Measurements from ENCODE around the gene PRKCI. TPM values are rescaled to one million over a fixed set of nuclear protein-coding genes. Genes with fewer than 3 reads are reported as not detected.

The PRKCI gene
- total and polyA plus RNA-seq, 9 of the 15 experiments (the other 6 are each of a cell fraction or from before 2014, with no cell fraction given) = 10.5 to 43.2 (median 31.4) TPM

DNA sequence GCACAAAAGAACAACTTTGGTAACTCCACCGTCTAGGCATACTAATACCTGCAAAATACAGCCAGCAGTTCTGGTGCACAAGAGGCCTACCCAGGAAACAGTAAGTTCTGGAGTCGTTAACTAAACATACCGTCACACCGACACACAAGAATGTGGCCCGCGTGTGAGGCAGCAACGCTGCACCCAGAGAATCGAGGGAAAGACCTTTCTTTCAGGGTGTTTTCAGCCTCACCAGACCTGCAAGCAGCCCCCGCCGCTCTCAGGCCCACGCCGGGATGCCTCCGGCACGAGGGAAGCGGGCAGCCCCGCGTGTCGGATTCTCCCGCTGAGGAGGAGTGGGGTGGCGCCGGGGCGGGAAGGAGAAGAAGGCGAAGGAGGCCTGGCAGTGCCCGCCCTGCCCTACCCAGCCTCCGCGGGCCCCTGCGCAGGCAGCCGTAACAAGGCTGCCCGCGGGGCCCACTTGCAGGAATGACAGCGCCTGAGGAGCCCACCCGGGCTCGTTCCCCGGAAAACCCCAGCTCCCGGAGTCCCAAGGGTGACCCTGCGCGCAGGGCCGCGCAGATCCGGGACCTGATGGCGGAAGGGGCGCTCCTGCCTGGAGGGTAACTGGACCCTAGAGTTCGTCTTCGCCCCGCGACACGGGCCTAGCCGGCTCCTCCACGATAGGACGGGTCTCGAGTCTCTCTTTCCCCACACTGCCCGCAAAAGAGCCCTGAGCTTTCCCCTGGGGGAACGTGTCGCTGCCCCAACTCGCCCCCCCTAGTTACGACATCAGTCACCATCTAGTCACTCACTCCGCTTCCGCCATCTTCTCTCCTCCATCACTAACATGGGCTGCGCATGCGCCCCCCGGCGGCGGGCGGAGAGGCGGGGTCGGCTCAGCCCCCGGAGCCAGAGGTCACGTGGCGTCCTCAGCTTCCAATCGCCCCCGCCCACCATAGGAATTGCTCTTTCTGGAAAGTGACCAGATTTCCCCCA lies 41.0 kb upstream of the PRKCI start, which contains the start of gene PHC3 (continued):
- TF ChIP-seq, protein P1, sequence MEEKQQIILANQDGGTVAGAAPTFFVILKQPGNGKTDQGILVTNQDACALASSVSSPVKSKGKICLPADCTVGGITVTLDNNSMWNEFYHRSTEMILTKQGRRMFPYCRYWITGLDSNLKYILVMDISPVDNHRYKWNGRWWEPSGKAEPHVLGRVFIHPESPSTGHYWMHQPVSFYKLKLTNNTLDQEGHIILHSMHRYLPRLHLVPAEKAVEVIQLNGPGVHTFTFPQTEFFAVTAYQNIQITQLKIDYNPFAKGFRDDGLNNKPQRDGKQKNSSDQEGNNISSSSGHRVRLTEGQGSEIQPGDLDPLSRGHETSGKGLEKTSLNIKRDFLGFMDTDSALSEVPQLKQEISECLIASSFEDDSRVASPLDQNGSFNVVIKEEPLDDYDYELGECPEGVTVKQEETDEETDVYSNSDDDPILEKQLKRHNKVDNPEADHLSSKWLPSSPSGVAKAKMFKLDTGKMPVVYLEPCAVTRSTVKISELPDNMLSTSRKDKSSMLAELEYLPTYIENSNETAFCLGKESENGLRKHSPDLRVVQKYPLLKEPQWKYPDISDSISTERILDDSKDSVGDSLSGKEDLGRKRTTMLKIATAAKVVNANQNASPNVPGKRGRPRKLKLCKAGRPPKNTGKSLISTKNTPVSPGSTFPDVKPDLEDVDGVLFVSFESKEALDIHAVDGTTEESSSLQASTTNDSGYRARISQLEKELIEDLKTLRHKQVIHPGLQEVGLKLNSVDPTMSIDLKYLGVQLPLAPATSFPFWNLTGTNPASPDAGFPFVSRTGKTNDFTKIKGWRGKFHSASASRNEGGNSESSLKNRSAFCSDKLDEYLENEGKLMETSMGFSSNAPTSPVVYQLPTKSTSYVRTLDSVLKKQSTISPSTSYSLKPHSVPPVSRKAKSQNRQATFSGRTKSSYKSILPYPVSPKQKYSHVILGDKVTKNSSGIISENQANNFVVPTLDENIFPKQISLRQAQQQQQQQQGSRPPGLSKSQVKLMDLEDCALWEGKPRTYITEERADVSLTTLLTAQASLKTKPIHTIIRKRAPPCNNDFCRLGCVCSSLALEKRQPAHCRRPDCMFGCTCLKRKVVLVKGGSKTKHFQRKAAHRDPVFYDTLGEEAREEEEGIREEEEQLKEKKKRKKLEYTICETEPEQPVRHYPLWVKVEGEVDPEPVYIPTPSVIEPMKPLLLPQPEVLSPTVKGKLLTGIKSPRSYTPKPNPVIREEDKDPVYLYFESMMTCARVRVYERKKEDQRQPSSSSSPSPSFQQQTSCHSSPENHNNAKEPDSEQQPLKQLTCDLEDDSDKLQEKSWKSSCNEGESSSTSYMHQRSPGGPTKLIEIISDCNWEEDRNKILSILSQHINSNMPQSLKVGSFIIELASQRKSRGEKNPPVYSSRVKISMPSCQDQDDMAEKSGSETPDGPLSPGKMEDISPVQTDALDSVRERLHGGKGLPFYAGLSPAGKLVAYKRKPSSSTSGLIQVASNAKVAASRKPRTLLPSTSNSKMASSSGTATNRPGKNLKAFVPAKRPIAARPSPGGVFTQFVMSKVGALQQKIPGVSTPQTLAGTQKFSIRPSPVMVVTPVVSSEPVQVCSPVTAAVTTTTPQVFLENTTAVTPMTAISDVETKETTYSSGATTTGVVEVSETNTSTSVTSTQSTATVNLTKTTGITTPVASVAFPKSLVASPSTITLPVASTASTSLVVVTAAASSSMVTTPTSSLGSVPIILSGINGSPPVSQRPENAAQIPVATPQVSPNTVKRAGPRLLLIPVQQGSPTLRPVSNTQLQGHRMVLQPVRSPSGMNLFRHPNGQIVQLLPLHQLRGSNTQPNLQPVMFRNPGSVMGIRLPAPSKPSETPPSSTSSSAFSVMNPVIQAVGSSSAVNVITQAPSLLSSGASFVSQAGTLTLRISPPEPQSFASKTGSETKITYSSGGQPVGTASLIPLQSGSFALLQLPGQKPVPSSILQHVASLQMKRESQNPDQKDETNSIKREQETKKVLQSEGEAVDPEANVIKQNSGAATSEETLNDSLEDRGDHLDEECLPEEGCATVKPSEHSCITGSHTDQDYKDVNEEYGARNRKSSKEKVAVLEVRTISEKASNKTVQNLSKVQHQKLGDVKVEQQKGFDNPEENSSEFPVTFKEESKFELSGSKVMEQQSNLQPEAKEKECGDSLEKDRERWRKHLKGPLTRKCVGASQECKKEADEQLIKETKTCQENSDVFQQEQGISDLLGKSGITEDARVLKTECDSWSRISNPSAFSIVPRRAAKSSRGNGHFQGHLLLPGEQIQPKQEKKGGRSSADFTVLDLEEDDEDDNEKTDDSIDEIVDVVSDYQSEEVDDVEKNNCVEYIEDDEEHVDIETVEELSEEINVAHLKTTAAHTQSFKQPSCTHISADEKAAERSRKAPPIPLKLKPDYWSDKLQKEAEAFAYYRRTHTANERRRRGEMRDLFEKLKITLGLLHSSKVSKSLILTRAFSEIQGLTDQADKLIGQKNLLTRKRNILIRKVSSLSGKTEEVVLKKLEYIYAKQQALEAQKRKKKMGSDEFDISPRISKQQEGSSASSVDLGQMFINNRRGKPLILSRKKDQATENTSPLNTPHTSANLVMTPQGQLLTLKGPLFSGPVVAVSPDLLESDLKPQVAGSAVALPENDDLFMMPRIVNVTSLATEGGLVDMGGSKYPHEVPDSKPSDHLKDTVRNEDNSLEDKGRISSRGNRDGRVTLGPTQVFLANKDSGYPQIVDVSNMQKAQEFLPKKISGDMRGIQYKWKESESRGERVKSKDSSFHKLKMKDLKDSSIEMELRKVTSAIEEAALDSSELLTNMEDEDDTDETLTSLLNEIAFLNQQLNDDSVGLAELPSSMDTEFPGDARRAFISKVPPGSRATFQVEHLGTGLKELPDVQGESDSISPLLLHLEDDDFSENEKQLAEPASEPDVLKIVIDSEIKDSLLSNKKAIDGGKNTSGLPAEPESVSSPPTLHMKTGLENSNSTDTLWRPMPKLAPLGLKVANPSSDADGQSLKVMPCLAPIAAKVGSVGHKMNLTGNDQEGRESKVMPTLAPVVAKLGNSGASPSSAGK (IDR thresholded peaks at IDR 0.05) = peak; percentile 87
- TF ChIP-seq SRSF3 (IDR thresholded peaks at IDR 0.05; ENCODE audit: insufficient read depth, low read length) = 0 out of 2 replicates have a peak, but pooled peaks have one; percentile 42
- TF ChIP-seq ZBTB9 (CRISPR knock-in tag; IDR thresholded peaks at IDR 0.05) = 0 out of 2 replicates have a peak, but pooled peaks have one; percentile 53
- peak; percentile 89 for TF ChIP-seq ZFX (CRISPR knock-in tag; IDR thresholded peaks at IDR 0.05)
- TF ChIP-seq, protein P2, sequence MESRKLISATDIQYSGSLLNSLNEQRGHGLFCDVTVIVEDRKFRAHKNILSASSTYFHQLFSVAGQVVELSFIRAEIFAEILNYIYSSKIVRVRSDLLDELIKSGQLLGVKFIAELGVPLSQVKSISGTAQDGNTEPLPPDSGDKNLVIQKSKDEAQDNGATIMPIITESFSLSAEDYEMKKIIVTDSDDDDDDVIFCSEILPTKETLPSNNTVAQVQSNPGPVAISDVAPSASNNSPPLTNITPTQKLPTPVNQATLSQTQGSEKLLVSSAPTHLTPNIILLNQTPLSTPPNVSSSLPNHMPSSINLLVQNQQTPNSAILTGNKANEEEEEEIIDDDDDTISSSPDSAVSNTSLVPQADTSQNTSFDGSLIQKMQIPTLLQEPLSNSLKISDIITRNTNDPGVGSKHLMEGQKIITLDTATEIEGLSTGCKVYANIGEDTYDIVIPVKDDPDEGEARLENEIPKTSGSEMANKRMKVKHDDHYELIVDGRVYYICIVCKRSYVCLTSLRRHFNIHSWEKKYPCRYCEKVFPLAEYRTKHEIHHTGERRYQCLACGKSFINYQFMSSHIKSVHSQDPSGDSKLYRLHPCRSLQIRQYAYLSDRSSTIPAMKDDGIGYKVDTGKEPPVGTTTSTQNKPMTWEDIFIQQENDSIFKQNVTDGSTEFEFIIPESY (CRISPR knock-in tag; IDR thresholded peaks at IDR 0.05) = 0 out of 2 replicates have a peak, but pooled peaks have one; percentile 5

All from K562 (cell line).